NOMO-1 treated with dmso at 0.1 percent for 144 hours (cell line): ENCODE data around the gene SPC24.
"Not testable (repeated sequence)": the region's sequence is repeated elsewhere in the genome, so short reads cannot be mapped to it uniquely, and the experiment has no call there.

Experiments used
- DNase-seq: peaks from one replicate; lab custom pipeline; 2025; ENCODE audit not compliant: unreplicated experiment; lab: John Stamatoyannopoulos, UW

SPC24 gene

DNA sequence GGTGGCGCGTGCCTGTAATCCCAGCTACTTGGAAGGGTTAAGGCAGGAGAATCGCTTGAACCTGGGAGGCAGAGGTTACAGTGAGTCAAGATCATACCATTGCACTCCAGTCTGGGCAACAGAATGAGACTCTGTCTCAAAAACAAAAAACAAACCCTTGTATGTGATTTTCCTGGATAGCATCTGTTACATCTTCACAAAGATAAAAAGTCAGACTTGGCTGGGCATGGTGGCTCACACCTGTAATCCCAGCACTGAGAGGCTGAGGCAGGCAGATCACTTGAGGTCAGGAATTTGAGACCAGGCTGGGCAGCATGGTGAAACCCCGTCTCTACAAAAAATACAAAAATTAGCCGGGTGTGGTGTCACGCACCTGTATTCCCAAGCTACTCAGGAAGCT lies 58.2 kb downstream of the SPC24 start:
- DNase-seq, result not testable (repeated sequence)

- peak; percentile 33 for DNase-seq
These were observed 59.3 kb downstream of the SPC24 start for GRCh38 chr19:11096210-11096841.
